ENCODE data around the gene FTL.
A peak's percentile ranks its signal among the peaks of the same experiment; 100 is the strongest.
"Not testable (repeated sequence)": the region's sequence is repeated elsewhere in the genome, so short reads cannot be mapped to it uniquely, and the experiment has no call there.

Gene FTL

DNA sequence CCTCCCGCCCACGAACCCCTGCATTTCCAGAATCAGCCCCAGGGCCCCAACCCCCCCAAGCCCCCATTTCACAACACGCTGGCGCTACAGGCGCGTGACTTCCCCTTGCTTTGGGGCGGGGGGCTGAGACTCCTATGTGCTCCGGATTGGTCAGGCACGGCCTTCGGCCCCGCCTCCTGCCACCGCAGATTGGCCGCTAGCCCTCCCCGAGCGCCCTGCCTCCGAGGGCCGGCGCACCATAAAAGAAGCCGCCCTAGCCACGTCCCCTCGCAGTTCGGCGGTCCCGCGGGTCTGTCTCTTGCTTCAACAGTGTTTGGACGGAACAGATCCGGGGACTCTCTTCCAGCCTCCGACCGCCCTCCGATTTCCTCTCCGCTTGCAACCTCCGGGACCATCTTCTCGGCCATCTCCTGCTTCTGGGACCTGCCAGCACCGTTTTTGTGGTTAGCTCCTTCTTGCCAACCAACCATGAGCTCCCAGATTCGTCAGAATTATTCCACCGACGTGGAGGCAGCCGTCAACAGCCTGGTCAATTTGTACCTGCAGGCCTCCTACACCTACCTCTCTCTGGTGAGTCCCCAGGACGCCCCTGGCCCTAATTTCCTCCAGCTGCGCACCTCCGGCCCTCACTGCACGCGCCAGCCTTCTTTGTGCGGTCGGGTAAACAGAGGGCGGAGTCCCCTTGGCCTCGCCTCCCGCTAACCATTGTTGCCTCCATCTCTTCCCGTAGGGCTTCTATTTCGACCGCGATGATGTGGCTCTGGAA lies at the start of gene FTL:
Gene FTL, plus strand, starts transcription at position 270 of the 766 bp plus-strand sequence. Its CDS starts 199 bp downstream, at position 469.
- peak; percentile 73 to 84 for DNase-seq

DNA sequence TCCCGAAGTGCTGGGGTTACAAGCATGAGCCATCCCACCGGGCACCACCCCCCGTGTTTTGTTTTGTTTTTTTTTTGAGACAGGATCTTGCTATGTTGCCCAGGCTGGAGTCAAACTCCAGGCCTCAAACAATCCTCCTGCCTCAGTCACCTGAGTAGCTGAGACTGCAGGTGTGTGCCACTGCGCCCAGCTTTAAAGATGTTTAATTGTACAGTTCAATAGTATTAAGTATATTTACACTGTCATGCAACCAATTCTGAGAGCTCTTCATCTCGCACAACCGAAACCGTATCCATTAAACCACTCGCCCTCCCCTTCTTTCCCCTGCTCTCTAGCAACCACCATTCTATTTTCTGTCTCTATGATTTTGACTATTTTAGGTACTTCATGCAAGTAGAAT lies 49.4 kb upstream of the FTL start:
- no peak for DNase-seq

DNA sequence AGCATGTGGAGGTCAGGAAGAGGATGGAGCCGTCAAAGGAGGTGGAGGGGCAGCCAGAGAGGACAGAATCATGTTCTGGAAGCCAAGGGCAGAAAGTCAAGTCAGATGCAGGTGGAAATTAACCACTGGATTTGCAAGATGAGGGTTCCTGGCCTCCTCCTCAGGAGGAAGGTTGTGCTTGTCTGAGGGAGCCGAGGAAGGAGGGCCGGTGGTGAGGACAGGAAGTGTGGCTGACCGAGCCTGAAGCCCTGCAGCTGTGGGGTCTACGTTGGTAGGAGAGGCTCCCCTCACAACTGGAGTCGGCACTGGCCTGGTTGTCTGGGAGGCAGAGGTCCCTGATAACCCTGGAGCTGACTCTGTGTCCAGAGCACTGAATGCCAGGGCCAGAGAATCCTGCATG lies 47.0 kb upstream of the FTL start:
- no peak for DNase-seq

DNA sequence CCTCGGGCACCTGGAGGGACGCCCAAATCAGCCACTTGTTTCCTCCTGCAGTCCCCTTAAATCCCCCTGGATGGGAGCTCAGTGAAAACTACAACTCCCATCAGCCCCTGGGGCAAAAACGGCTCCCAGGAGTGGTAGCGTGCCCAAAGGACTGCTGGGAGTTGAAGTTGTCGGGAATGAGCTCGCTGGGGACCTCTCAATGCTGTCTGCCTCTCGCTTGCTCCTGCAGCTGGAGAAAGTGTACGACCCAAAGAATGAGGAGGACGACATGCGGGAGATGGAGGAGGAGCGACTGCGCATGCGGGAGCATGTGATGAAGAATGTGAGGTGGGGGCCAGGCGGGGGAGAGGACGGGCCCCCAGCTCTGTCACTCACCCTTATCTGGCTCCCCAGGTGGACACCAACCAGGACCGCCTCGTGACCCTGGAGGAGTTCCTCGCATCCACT lies 46.3 kb upstream of the FTL start:
- DNase-seq, result no peak

DNA sequence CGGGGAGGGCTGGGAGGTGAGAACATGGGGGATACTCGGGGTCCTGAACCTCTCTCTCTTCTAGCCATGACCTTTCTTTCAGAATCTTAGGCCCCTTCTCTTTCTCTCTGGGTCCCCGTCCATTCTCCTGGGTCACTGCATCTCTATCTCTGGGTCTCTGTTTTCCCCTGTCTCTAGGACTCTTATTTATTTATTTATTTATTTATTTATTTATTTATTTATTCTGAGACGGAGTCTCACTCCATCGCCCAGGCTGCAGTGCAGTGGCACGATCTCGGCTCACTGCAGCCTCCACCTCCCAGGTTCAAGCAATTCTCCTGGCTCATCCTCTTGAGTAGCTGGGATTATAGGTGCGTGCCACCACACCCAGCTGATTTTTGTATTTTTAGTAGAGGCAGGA lies 45.8 kb upstream of the FTL start:
- not testable (repeated sequence) for DNase-seq

DNA sequence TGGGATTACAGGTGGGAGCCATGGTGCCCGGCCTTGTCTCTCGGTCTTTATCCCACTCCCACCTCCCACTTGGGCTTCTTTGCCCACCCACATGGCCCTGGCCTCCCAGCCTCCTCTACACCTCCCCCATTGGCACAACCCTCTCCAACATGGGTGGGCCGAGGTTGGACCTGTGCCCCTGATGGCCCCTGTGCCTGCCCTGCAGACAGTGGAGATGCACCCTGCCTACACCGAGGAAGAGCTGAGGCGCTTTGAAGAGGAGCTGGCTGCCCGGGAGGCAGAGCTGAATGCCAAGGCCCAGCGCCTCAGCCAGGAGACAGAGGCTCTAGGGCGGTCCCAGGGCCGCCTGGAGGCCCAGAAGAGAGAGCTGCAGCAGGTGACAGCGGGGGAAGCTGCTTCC lies 44.2 kb upstream of the FTL start:
- no peak for DNase-seq

DNA sequence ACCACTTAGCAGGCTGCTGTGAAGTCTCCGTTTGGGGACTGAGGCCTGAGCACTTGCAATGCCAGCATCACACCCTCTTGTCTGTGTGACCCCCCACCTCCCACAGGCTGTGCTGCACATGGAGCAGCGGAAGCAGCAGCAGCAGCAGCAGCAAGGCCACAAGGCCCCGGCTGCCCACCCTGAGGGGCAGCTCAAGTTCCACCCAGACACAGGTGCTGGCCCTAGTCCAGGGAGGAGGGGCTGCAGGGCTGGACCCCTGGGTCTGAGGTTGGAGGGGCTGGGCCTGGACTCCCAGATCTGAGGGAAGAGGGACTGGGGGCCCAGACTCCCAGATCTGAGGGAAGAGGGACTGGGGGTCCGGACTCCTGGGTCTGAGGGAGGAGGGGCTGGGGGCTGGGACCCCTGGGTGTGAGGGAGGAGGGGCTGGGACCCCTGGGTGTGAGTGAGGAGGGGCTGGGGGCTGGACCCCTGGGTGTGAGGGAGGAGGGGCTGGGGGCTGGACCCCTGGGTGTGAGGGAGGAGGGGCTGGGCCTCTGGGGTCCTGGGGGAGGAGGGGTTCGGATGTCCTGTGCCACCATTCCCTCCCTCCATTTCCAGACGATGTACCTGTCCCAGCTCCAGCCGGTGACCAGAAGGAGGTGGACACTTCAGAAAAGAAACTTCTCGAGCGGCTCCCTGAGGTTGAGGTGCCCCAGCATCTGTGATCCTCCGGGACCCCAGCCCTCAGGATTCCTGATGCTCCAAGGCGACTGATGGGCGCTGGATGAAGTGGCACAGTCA lies 43.2 kb upstream of the FTL start:
- DNase-seq, result no peak

DNA sequence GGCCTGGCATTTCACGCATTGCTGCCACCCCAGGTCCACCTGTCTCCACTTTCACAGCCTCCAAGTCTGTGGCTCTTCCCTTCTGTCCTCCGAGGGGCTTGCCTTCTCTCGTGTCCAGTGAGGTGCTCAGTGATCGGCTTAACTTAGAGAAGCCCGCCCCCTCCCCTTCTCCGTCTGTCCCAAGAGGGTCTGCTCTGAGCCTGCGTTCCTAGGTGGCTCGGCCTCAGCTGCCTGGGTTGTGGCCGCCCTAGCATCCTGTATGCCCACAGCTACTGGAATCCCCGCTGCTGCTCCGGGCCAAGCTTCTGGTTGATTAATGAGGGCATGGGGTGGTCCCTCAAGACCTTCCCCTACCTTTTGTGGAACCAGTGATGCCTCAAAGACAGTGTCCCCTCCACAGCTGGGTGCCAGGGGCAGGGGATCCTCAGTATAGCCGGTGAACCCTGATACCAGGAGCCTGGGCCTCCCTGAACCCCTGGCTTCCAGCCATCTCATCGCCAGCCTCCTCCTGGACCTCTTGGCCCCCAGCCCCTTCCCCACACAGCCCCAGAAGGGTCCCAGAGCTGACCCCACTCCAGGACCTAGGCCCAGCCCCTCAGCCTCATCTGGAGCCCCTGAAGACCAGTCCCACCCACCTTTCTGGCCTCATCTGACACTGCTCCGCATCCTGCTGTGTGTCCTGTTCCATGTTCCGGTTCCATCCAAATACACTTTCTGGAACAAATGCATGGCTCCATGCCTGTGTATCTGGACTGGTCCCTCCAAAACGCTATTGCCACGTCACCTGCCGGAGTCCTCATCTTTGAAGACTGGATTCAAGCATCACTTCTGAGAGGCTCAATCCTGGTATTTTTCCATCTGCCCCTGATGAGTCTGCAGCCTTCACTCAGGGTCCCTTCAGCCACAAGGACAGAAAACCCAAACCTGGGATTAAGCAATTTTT lies 42.3 kb upstream of the FTL start:
- no peak for DNase-seq

DNA sequence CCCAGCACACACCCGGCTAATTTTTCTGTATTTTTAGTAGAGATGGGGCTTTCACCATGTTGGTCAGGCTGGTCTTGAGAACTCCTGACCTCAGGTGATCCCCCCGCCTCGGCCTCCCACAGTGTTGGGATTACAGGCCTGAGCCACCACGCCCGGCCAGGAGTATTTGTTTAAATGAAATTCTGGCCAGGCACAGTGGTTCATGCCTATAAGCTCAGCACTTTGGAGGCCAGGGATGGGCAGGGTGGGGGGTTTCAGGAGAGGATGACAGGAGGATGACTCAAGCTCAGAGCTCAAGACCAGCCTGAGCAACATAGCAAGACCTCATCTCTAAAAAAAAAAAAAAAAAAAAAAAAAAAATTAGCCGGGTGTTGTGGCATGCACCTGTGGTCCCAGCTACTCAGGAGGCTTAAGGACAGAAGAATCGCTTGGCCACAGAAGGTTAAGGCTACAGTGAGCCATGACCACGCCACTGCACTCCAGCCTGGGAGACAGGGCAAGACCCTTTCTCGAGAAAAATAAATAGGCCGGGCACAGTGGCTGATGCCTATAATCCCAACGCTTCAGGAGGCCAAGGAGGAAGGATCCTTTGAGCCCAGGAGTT lies 39.8 kb upstream of the FTL start:
- no peak for DNase-seq

DNA sequence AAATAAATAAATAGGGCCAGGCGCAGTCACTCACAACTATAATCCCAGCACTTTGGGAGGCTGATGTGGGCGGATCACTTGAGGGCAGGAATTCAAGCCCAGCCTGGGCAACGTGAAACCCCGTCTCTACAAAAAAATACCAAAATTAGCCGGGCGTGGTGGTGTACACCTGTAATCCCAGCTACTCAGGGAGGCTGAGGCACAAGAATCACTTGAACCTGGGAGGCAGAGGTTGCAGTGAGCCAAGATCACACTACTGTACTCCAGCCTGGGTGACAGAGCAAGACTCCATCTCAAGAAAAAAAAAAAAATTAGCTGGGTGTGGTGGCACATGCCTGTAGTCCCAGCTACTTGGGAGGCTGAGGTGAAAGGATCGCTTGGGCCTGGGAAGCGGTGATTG lies 39.2 kb upstream of the FTL start:
- DNase-seq, result not testable (repeated sequence)

DNA sequence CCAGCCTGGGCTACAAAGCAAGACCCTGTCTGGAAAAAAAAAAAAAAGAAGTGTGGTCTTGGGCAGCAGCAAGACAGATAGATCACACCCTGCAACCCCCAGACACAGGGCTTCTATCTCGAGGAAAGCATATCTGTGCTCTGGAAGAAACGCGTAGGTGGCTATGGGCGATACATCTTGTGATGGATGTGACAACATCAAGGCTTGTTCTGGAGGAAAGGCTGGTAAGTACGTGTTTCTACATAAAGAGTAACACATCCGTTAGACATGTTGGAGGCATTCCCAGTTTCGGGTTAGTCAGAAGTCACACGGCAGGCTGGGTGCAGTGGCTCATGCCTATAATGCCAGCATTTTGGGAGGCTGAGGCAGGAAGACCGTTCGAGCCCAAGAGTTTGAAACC lies 38.2 kb upstream of the FTL start:
- peak in 1 of 2 donors; percentile 11 for DNase-seq

DNA sequence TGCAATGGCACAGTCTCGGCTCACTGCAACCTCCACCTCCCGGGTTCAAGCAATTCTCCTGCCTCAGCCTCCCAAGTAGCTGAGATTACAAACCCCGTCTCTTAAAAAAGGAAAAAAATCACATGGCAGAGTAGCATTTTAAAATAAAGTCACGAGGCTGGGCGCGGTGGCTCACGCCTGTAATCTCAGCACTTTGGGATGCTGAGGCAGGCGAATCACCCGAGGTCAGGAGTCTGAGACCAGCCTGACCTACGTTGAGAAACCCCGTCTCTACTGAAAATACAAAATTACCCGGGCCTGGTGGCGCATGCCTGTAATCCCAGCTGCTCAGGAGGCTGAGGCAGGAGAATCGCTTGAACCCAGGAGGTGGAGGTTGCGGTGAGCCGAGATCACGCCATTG lies 37.4 kb upstream of the FTL start:
- DNase-seq, result not testable (repeated sequence)

DNA sequence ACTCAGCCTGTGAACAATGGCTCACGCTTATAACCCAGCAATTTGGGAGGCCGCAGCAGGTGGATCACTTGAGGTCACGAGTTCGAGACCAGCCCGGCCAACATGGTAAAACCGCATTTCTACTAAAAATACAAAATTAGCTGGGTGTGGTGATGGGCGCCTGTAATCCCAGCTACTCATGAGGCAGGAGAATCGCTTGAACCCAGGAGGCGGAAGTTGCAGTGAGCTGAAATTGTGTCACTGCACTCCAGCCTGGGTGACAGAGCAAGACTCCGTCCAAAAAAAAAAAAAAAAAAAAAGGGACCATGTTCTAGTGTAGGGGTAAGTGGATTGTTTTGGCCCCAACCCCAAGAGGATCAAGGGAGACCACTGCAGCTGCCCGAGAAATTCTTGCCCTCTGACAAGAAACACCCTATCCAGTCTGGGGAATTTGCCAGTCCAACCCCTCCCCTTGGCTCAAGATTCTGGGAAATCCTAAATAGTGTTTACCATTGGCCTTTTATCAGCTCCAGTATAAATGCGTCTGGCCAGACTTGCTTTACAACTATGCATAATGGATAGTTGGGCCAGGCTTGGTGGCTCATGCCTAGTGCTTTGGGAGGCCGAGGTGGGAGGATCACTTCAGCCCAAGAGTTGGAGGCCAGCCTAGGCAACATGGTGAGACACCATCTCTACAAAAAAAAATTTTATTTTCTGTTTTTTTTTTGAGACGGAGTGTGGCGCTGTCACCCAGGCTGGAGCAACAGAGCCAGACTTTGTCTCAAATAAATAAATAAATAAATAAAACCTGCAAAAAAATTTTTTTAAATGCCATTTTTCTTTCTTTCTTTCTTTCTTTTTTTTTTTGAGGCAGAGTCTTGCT lies 36.7 kb upstream of the FTL start:
- DNase-seq, result no peak

DNA sequence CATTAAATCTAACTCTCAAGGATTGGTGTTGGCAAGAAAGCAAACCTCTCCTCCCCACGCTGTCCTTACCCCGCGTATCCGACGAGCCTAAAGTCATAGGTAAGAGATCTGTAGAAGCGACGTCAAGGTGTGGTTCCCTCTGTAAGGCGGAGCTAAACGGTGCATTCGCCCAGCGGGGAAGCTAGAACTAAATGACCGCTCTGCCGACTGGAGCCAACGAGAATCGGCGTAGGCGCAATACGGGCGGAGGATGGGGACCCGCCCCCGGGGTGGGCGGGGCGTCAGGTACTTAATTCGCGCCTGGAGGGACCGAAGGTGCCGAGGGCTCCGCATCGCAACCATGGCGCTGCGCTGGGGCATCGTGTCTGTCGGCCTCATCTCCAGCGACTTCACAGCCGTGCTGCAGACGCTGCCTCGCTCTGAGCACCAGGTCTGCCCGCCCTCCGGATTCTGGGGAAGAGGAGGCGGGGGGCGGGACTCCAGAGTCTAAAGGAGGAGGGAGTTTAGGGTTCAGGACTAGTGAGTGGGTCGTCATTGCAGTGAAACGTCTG lies 31.7 kb upstream of the FTL start, which contains the start of gene DHDH:
Gene DHDH, plus strand, starts transcription at position 318 of the 551 bp plus-strand sequence. Its CDS starts 23 bp downstream, at position 341.
- DNase-seq, result peak; percentile 78

DNA sequence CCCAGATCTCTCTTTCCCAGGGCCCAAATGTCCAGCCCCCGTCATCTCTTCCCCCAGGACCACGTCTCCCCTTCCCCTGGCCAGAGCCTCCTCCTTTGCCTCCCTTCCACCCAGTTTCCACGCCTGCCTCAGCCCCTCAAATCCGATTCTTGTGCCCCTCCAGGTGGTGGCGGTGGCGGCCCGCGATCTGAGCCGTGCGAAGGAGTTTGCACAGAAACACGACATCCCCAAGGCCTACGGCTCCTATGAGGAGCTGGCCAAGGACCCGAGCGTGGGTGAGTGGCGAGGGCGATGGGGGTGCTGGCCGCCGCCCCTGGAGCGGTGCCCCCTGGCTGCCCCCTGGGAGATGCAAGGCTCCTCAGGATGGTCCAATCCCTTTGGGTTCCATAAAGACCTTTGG lies 30.3 kb upstream of the FTL start:
- no peak for DNase-seq

DNA sequence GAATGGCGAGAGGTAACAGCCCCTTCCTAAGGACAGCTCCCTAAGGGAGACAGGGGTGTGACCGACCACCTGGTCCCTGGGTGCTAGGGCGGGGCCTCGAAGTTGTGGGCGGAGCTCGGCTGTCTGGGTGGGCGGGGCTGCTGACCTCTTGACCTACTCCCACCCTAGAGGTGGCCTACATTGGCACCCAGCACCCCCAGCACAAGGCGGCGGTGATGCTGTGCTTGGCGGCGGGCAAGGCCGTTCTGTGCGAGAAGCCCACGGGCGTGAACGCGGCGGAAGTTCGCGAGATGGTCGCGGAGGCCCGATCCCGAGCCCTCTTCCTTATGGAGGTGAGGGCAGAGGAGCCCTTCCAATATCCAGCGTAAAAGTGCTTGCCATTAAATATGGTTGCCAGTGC lies 29.2 kb upstream of the FTL start:
- DNase-seq, result no peak

DNA sequence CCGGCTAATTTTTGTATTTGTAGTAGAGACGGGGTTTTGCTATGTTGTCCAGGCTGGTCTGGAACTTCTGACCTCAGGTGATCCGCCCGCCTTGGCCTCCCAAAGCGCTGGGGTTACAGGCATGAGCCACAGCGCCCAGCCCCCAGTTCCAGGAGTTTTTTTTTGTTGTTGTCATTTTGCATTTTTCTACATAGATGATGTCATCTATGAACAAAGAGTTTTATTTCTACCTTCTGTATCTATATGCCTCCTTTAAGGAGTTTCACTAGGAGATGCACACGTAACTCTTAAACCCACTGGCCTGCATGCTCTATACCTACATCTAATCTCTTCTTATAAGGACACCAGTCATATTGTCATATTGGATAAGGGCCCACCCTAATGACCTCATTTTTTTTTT lies 26.9 kb upstream of the FTL start:
- no peak for DNase-seq

DNA sequence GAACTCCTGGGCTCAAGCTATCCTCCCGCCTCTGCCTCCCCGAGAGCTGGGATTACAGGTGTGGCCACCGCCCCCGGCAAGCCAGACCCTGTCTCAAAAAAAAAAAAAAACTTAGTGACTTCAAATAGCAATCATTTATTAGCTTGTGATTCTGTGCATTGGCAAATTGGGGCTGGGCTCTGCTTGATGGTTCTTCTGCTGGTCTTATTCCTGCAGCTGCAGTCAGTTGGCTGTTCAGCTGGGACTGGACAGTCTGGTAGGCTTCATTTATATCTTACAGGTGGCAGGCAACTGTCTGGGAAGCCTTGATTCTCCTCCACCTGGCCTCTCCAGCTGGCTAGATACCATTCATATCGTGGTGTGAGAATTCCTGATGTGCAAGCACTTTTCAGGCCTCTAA lies 24.2 kb upstream of the FTL start:
- DNase-seq, result no peak

DNA sequence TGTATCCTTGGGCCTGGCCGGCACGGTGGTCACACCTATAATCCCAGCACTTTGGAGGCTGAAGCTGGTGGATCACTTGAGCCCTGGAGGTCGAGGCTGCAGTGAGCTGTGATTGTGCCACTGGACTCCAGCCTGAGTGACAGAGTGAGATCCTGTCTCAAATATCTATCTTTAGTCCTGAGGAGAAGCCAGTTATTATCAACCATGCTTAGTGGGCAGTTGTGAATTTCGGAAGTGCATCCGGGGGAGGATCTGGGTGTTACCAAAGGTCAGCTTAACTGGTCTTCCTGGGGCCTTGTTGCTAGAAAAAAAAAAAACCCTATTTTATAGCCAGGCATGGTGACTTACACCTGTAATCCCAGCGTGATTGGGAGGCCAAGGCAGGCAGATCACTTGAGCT lies 22.0 kb upstream of the FTL start:
- no peak for DNase-seq

DNA sequence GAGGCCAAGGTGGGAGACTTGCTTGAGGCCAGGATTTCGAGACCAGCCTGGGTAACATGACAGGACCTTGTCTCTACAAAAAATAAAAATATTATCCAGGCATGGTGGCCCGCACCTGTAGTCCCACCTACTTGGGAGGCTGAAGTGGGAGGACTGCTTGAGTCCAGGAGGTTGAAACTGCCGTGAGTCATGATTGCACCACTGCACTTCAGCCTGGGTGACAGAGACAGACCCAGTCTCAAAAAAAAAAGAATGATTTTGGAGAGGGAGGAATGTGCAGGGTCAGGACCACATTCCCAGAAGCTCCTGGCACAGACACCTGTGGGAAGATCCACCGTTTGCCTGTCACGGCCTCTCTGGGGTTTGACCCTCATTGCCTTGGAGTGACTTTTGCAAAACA lies 19.7 kb upstream of the FTL start:
- no peak for DNase-seq

DNA sequence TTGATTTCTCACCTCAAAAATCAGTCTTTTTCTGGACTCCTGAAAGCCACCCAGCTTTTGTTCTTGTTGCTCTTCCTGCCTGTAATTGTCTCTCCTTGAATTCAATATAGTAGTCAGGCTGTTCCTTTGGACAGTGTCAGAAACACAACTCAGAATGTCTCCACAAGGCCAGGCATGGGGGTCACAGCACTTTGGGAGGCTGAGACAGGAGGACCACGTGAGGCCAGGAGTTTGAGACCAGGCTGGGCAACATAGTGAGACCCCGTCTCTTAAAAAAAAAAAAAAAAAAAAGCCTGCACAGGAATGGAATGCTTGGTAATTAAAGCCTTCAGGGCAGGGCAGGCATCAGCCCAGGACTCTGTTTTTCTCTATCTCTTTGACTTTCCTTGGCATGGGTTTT lies 19.3 kb upstream of the FTL start:
- no peak for DNase-seq

Measured in activated CD4-positive, alpha-beta T cell treated with anti-CD3 and anti-CD28 coated beads for 4 hours (primary cell).